GM18505 (cell line): ENCODE results near the gene SMAD4.
"Not testable (repeated sequence)": the region's sequence is repeated elsewhere in the genome, so short reads cannot be mapped to it uniquely, and the experiment has no call there.

Experiments used
- ATAC-seq: cut with Tn5 transposase; IDR thresholded peaks from one replicate; pipeline ENCODE4 v1.9.1; 2021; ENCODE audit not compliant: unreplicated experiment
- POLR2A ChIP-seq: IDR thresholded peaks from 4 replicates; pipeline ENCODE4 v1.6.1; 2011; ENCODE audit warnings: borderline replicate concordance; ENCODE audit not compliant: insufficient read depth, insufficient read length; ENCODE audit errors: extremely low read depth

The SMAD4 gene

GRCh38 chr18:51066273-51066672 is 36.3 kb downstream of the SMAD4 start:
- no peak for ATAC-seq
- no peak for TF ChIP-seq POLR2A

- no peak for ATAC-seq
- TF ChIP-seq POLR2A, result no peak
Observed at GRCh38 chr18:51068105-51068504, 38.1 kb downstream of the SMAD4 start.

DNA sequence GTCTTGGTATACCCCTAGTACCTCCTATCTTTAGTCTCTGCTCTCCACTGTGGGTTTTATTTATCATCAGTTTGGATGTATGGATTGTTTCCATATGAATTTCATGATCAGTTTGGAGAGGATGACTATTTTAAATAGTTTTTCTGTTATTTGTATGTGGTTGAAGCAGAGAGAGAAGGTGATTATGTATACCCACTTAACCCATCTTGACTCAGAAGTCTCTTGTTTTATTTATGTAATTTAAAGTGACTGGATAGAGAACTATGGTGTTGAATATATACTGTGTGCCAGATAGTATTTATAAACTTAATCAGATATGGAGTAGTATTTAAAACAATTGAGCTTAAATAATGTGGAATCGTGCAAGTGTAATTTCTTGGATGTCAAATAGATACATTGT is 39.9 kb downstream of the SMAD4 start:
- no peak for ATAC-seq
- no peak for TF ChIP-seq POLR2A

- TF ChIP-seq POLR2A, result no peak
- ATAC-seq, result no peak
Observed at GRCh38 chr18:51070545-51070944, 40.5 kb downstream of the SMAD4 start.

DNA sequence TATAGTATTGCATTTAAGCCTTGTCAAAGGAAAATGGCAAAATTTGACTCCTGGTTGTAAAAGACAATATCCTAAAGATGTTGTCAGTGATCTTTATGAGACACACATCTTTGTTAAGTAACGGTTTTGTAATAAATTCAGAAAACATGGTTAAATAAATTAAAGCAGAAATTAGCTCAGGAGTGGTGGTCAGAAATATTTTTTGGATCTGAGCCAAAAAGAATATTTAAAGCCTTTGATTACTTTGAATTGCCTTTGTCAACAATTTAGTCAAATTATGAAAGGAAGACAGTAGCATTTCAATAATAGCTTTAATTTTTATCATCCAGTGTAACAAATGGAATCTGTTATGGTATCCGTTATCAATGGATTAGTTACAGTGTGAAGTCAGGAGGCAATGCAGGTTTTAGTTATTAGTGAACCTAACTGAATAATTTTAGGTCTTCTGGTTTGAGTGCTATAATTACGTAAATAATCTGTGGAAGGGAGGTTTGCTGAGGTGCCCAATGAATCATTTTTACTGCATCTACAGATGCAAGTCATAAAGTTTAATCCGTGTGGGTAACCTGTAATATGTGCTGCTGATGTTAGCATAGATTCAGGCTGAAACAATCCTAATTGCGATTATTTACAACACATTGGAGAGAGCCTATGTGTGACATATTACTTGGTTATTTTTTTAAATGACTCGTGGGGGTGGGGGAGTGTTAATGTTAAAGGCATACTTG is 42.7 kb downstream of the SMAD4 start:
- no peak for TF ChIP-seq POLR2A
- no peak for ATAC-seq

GRCh38 chr18:51074605-51075004 is 44.6 kb downstream of the SMAD4 start:
- ATAC-seq, result peak; percentile 89
- no peak for TF ChIP-seq POLR2A

GRCh38 chr18:51076503-51076902 is 46.5 kb downstream of the SMAD4 start:
- ATAC-seq, result no peak
- TF ChIP-seq POLR2A, result no peak

- TF ChIP-seq POLR2A, result no peak
- no peak for ATAC-seq
Observed at GRCh38 chr18:51077217-51077616, 47.2 kb downstream of the SMAD4 start.

- no peak for ATAC-seq
- no peak for TF ChIP-seq POLR2A
Observed at GRCh38 chr18:51078026-51078425, 48.0 kb downstream of the SMAD4 start.

- ATAC-seq, result peak; percentile 68
- TF ChIP-seq POLR2A, result no peak
Observed at GRCh38 chr18:51082571-51083267, 52.7 kb downstream of the SMAD4 start.

GRCh38 chr18:51083398-51083797 is 53.4 kb downstream of the SMAD4 start:
- no peak for ATAC-seq
- TF ChIP-seq POLR2A, result no peak

DNA sequence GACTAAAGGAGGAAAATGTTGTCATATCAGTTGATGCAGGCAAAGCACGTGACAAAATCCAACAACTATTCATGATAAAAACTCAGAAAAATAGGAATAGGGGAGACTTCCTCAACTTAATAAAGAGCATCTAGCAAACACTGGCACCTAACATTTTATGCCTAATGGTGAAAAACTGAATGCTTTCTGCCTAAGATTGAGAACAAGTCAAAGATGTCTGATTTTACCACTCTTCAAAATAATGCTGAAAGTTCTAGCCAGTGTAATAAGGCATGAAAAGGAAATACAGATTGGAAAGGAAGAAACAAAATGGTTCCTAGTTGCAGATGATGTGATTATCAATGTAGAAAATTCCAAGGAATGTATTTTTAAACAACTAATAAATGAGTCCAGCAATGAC is 58.4 kb downstream of the SMAD4 start:
- ATAC-seq, result no peak
- TF ChIP-seq POLR2A, result no peak

- ATAC-seq, result no peak
- TF ChIP-seq POLR2A, result no peak
Observed at GRCh38 chr18:51089691-51090090, 59.7 kb downstream of the SMAD4 start.

DNA sequence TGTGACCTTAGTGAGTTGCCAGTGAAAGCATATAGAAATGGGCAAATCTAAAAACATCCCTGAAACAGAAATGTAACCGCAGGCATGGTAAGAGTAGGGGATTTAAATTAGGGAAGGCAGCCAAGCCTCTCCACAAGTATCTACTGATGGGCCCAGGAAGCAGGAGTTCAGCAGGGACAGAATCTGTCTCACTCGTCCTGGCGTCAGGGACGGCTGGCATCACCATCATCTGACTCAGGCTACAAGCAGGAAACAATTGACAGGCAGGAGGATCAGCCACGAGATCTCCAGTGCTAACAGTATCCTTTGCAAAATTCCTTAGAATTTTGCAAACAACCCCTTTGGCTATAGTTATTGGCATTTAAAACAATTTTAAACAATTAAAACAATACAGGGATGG is 61.3 kb downstream of the SMAD4 start:
- no peak for TF ChIP-seq POLR2A
- ATAC-seq, result no peak

GRCh38 chr18:51092117-51092516 is 62.1 kb downstream of the SMAD4 start:
- ATAC-seq, result no peak
- no peak for TF ChIP-seq POLR2A

- ATAC-seq, result not testable (repeated sequence)
Observed at GRCh38 chr18:51092967-51093366, 63.0 kb downstream of the SMAD4 start.
